Activated CD4-positive, alpha-beta T cell treated with anti-CD3 and anti-CD28 coated beads, Interleukin-10, Interleukin-2, amounts not matched to agents 100 ng/mL and 50 ng/mL, durations not matched to agents 16 hours and 8 hours (primary cell): ENCODE results near the gene CPEB4.
A peak's percentile ranks its signal among the peaks of the same experiment; 100 is the strongest.

Experiments
- DNase-seq: peaks from one replicate; pipeline ENCODE4 v3.0.0-alpha.2; 2020

Gene CPEB4

GRCh38 chr5:173859408-173860159 is 28.6 kb upstream of the CPEB4 start:
- DNase-seq = no peak

DNA sequence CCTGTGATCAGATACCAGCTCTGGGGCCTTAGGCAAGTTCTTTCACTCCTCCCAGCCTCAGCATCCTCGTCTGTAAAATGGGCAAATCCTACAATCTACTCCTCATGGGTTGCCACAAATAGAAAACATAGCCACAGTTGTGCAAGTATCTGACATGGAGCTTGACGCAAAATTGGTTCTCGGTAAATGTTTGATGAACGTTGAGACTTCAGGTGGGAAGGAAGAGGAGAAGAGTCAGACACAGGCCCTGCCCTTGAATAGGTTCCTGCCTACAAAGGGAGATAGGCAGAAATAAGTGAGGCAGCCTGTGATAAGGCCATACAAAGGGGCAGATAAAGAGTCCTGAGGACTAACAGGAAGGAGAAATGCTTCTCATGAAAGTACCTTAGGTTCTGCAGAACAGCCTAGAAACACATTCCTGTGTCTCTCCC is 26.1 kb upstream of the CPEB4 start:
- DNase-seq = no peak

DNA sequence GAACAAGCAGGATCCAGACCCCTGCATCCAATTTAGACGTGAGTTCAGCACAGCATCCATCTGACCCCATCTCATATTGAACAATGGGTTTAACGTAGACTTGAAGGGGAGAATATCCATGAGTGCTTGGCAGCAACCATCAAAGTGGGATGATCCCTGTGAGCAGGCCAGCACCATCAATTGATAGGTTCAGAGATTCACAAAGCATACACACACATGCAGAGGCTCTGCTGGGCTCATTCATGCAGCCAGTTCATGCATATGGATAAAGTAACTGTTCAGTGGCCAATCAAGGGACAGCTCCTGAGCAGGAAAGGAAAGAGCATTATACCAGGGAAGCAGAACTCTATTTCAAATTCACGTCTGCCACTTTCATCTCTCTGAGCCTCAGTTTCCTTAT is 24.8 kb upstream of the CPEB4 start:
- no peak for DNase-seq

GRCh38 chr5:173864126-173865050 is 23.8 kb upstream of the CPEB4 start:
- no peak for DNase-seq

- no peak for DNase-seq
Observed at GRCh38 chr5:173866243-173866857, 21.8 kb upstream of the CPEB4 start.

DNA sequence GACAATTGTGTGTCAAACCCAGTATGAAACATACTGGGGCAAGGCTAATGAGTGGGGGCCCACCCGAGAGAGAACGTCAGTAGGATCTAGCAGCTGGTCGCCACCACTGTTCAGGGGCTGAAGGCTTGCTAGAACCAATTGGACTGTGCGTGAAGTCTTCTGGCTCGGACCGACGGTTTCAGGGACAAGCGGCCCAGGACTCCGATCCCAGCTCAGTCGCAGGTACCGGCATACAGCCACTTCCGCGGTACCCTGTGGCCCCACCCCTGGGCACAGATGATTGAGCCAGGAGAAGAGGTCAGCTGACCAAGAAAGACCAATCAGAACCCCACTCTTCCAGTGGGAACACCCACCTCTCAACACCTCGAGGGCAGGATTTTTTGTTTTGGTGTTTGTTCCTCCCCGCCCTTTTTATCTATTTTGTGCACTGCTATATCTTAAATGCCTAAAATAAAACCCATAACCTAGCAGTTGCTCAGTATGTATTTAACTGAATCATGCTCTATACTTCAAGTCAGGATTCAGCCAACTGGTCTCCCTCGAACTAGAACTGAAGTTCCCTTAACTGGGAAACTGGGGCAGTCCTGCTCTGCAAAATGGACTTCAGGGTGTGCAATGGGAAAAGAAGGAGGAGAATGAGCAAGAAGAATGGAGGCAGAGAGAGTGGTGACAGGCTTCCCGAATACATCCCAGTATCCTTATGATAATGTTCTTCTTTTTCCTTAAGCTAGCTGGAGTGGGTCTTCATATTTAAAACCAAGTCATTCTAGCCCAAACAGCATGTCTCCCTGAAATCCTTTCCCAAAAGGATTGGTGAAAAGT is 21.1 kb upstream of the CPEB4 start:
- DNase-seq = no peak

- no peak for DNase-seq
Observed at GRCh38 chr5:173868096-173868880, 19.9 kb upstream of the CPEB4 start.

GRCh38 chr5:173869316-173869715 is 18.8 kb upstream of the CPEB4 start:
- DNase-seq = no peak

DNA sequence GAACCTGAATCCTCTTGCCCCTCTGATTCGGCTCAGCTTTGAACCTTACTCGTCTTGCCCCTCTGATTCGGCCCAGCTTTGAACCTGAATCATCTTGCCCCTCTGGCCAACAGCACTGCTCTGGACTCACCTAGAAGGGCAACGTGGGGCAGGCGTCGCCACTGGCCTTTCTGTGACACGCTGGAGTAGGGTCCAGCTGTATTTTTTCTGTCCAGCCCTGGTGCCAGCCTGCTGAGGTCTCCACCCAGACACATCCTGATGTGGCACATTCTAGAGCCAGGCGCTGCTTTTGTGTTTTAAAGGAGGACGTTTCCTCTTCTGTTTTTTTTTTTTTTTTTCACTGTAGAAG is 15.2 kb upstream of the CPEB4 start:
- no peak for DNase-seq

- no peak for DNase-seq
Observed at GRCh38 chr5:173873306-173873922, 14.7 kb upstream of the CPEB4 start.

DNA sequence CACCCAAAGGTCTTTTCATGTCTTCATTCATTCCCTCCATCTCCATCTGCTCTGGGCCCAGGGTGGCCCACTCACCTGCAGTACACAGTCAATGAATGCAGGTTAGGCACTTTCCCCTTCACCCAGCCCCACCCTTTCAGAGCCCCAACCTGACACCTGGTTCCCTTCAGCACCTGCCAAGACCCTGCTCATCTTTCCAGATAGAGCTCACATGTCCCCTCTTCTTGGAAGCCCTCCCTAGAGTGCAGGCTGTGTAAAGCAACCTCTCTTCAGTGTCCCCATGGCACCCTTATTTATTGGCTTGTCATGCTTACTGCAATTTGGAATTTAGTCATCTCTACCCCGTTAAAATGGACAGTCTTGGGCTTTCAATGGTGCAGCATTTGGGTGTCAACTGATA is 13.0 kb upstream of the CPEB4 start:
- DNase-seq = no peak

DNA sequence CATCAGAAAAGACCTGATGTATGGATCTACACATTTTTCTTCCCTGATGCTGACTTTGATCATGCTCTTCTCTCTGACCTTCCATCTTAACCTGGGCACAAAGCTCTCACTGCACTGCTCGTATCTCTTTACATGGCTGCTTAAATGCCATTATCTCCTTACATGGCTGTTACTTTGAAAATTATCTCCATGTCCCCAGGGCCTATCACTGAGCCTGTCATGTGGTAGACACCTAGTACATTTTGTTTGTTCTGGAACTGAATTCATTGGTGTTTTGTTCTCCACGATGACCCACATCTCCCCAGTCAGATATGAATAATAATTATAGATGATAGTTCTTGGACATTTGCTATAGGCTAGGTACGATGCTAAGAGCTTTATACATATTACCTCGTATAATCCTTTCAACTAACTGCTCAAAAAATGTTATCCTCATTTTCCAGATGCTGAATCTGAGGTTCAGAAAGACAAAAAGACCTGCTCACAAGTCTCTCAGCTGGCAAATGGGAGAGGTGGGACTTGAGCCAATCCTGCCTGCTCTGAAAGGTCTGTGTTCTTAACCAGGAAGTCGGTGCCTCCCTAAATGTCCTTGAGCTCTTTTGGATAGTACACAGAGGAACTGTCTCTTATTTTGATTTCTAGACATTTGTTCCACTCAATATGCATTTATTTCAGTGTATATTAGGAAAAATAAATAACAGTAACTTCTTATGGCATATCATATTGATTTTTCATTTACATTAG is 9.8 kb upstream of the CPEB4 start:
- no peak for DNase-seq

DNA sequence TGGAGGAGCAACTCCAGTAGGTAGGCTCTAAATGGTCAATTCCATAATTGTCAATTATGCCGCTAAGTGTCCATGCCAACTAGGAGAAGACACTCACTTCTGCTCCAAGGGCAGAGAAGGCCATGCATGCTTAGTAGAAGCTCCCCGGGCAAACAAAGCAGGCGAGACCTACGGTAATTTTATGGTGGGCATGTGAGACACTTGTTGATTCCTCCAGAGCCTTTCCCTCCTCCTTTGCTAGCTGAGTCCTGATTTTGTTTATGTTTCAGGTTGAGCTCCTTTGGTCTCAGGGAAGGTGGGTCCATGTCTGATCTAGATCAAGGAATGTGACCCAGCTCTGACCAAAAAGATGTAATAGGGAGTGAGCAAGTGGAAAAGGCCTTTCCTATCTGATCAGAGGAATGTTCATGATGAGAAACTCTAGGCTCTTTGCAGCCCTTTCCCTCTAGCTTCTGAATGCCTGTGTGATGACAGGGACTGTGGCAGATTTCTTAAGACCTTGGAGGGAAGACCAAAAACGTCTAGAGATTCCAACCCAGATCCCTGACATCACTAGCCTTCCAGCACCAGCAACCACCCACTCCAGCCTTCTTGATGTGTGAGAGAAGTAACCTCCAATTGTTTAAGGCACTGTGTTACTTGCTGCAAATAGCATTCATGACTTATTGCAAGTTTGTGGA is 7.7 kb upstream of the CPEB4 start:
- no peak for DNase-seq

DNA sequence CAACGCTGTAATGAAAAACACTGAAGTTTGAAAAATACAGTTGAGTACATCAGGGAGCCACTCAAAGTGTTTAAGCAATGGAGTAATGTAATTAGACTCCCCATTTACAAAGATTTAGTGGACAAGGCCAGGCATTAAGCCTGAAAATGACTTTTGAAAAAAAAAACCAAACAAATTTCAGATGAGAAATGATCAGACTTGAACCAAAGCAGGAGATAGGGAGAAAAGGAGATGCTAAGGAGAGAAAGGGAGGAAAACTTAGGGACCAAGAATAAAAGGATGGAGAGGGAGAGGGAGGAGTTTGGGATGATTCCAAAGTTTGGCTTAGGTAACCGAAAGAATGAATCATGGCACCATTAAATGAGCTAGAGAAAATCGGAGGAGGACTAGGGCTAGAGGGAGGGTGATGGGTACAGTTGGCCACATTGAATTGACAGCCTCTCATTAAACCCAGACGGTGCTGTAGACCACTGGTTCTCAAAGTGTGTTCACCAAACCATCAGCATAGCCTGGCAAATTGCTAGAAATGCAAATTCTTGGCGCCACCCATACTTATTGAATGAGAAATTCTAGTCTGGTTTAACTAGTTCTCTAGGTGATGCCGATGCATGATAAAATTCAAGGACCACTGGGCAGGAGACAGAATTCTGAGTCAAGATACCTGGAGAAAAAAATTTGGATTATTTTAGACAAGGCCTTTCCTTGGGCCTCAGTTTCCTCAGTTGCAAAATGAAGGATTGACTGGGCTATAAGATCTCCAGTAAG is 6.2 kb upstream of the CPEB4 start:
- DNase-seq = no peak

DNA sequence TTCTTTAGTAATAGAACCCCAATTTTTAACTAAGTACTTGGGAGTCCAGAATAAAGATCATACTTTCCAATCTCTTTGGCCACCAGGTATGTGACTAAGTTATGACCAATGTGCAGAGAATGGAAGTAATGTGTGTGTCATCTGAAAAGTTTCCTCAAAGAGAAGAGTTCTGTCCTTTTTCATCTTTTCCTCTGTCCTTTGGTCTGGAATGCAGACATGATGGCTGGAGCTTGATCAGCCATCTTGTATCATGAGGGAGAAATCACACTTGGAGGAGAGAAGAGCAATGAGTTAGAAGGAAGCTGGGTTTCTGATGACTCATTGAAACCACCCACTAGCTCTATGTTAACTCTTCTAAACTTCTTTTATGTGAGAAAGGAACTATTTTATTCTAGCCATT is 5.5 kb upstream of the CPEB4 start:
- DNase-seq = peak; percentile 6

DNA sequence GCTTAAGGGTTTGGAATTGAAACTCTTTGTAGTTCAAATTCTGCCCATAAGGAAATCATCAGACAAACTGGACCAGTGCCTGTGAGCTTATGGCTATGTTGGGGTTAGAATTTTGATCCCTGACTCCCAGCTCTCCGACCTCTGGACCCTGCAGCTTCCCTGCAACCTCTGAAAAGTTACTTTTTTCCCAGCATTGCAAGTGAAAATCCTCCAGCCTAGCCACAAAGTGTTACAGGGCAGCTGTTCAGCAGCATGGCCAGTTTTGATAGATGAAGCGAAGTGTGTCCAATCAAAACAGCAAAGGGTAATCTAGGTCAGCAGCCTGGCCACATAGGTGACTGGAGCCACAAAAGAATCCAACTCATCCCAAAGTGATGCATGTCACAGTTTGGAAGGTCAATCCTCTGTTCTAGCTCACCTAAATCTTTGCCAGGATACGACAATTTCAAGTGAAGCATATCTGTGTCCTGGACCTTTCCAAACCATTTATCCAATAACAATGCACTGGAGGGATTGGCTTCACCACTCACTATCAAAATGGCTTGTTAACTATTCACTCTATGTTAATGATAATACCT is 4.7 kb upstream of the CPEB4 start:
- DNase-seq = no peak

GRCh38 chr5:173884402-173885053 is 3.6 kb upstream of the CPEB4 start:
- peak; percentile 46 for DNase-seq

- no peak for DNase-seq
Observed at GRCh38 chr5:173885054-173885443, 3.1 kb upstream of the CPEB4 start.
